ENCODE measurements around the gene CELF2. TPM values are rescaled to one million over a fixed set of nuclear protein-coding genes. Genes with fewer than 3 reads are reported as not detected.

CELF2 gene
- total RNA-seq, 1 donor from 2014 or later = 31.6 TPM

GRCh38 chr10:11293332-11293731 lies 275.7 kb downstream of the CELF2 start:
- Histone ChIP-seq H3K4me3 (no peak overlapping the region), H3K36me3 (no peaks in the 10 kb centered on the region), H3K4me2 (no peak overlapping the region), H3K79me2 (ENCODE audit: low read depth) (no peaks in the 10 kb centered on the region), H3K27me3 (no peaks in the 10 kb centered on the region), H3K4me1 (no peaks in the 10 kb centered on the region), H3F3A (ENCODE audit: low read depth) (no peaks in the 10 kb centered on the region), H4K20me1 (ENCODE audit: low read depth) (no peaks in the 10 kb centered on the region), H2AFZ (replicated peaks) (no peak overlapping the region), H3K9me3 (ENCODE audit: low read depth) (no peaks in the 10 kb centered on the region), H3K9ac (no peak overlapping the region), H3K27ac (no peak overlapping the region)
- H3K9me3 Mint-ChIP-seq = no peaks in the 10 kb centered on the region
- peaks cover 9% of the 10 kb centered on the region for H3K36me3 Mint-ChIP-seq
- no peak for TF ChIP-seq EZH2 (IDR thresholded peaks at IDR 0.05)
- no peak for TF ChIP-seq EZH2phosphoT487 (IDR thresholded peaks at IDR 0.05)
- TF ChIP-seq CTCF (IDR thresholded peaks at IDR 0.05) = no peak
- no peak overlapping the region for H3K27ac Mint-ChIP-seq
- no peak overlapping the region for H3K4me3 Mint-ChIP-seq
- no peaks in the 10 kb centered on the region for H3K27me3 Mint-ChIP-seq (ENCODE audit: insufficient read depth, low read depth)
- DNase-seq (ENCODE audit: low spot score) = no peak
- H3K4me1 Mint-ChIP-seq = peaks cover 6% of the 10 kb centered on the region

GRCh38 chr10:11294831-11295450 lies 277.3 kb downstream of the CELF2 start:
- no peaks in the 10 kb centered on the region for H3K9me3 ChIP-seq (ENCODE audit: low read depth)
- peaks cover 6% of the 10 kb centered on the region for H3K36me3 Mint-ChIP-seq
- no peak overlapping the region for H3K9ac ChIP-seq
- TF ChIP-seq EZH2phosphoT487 (IDR thresholded peaks at IDR 0.05) (no peak), EZH2 (IDR thresholded peaks at IDR 0.05) (no peak)
- no peaks in the 10 kb centered on the region for H3K27me3 ChIP-seq
- no peak overlapping the region for H3K4me3 ChIP-seq
- no peaks in the 10 kb centered on the region for H3F3A ChIP-seq (ENCODE audit: low read depth)
- H3K4me1 ChIP-seq = no peaks in the 10 kb centered on the region
- no peaks in the 10 kb centered on the region for H3K27me3 Mint-ChIP-seq (ENCODE audit: insufficient read depth, low read depth)
- H2AFZ ChIP-seq (replicated peaks) = no peak overlapping the region
- no peak overlapping the region for H3K27ac Mint-ChIP-seq
- H3K79me2 ChIP-seq (ENCODE audit: low read depth) = no peaks in the 10 kb centered on the region
- H3K4me2 ChIP-seq = no peak overlapping the region
- H3K36me3 ChIP-seq = no peaks in the 10 kb centered on the region
- no peaks in the 10 kb centered on the region for H3K9me3 Mint-ChIP-seq
- no peak overlapping the region for H3K27ac ChIP-seq
- H3K4me3 Mint-ChIP-seq = no peak overlapping the region
- no peaks in the 10 kb centered on the region for H4K20me1 ChIP-seq (ENCODE audit: low read depth)
- H3K4me1 Mint-ChIP-seq = peaks cover 2% of the 10 kb centered on the region
- no peak for DNase-seq (ENCODE audit: low spot score)

- Mint-ChIP-seq H3K4me3 (no peak overlapping the region), H3K9me3 (no peaks in the 10 kb centered on the region), H3K27ac (no peak overlapping the region), H3K4me1 (peaks cover 2% of the 10 kb centered on the region), H3K27me3 (ENCODE audit: insufficient read depth, low read depth) (no peaks in the 10 kb centered on the region), H3K36me3 (peaks cover 6% of the 10 kb centered on the region)
- H3K4me1 ChIP-seq = no peaks in the 10 kb centered on the region
- H3K79me2 ChIP-seq (ENCODE audit: low read depth) = no peaks in the 10 kb centered on the region
- no peaks in the 10 kb centered on the region for H4K20me1 ChIP-seq (ENCODE audit: low read depth)
- no peaks in the 10 kb centered on the region for H3K9me3 ChIP-seq (ENCODE audit: low read depth)
- H3K27ac ChIP-seq = no peak overlapping the region
- H3K4me3 ChIP-seq = no peak overlapping the region
- H3K4me2 ChIP-seq = no peak overlapping the region
- no peaks in the 10 kb centered on the region for H3K36me3 ChIP-seq
- no peaks in the 10 kb centered on the region for H3K27me3 ChIP-seq
- no peak overlapping the region for H2AFZ ChIP-seq (replicated peaks)
- no peaks in the 10 kb centered on the region for H3F3A ChIP-seq (ENCODE audit: low read depth)
- no peak for TF ChIP-seq EZH2 (IDR thresholded peaks at IDR 0.05)
- no peak for TF ChIP-seq EZH2phosphoT487 (IDR thresholded peaks at IDR 0.05)
- no peak for TF ChIP-seq CTCF (IDR thresholded peaks at IDR 0.05)
- DNase-seq (ENCODE audit: low spot score) = no peak
- H3K9ac ChIP-seq = no peak overlapping the region
Observed at GRCh38 chr10:11295492-11295891, 277.8 kb downstream of the CELF2 start.

GRCh38 chr10:11297136-11297535 lies 279.5 kb downstream of the CELF2 start:
- Mint-ChIP-seq H3K27ac (no peak overlapping the region), H3K36me3 (peaks cover 8% of the 10 kb centered on the region), H3K4me3 (no peak overlapping the region), H3K27me3 (ENCODE audit: insufficient read depth, low read depth) (no peaks in the 10 kb centered on the region), H3K4me1 (peaks cover 2% of the 10 kb centered on the region), H3K9me3 (no peaks in the 10 kb centered on the region)
- Histone ChIP-seq H3K4me1 (no peaks in the 10 kb centered on the region), H3K79me2 (ENCODE audit: low read depth) (no peaks in the 10 kb centered on the region), H3K27ac (no peak overlapping the region), H3K9ac (no peak overlapping the region), H3K4me3 (no peak overlapping the region), H3K27me3 (no peaks in the 10 kb centered on the region), H3K9me3 (ENCODE audit: low read depth) (no peaks in the 10 kb centered on the region), H4K20me1 (ENCODE audit: low read depth) (no peaks in the 10 kb centered on the region), H3F3A (ENCODE audit: low read depth) (no peaks in the 10 kb centered on the region), H3K36me3 (no peaks in the 10 kb centered on the region), H3K4me2 (no peak overlapping the region), H2AFZ (replicated peaks) (no peak overlapping the region)
- DNase-seq (ENCODE audit: low spot score) = no peak
- TF ChIP-seq EZH2 (IDR thresholded peaks at IDR 0.05) (no peak), EZH2phosphoT487 (IDR thresholded peaks at IDR 0.05) (no peak), CTCF (IDR thresholded peaks at IDR 0.05) (no peak)
